Esophagus (tissue), 2 donors: Measurements from ENCODE around the gene CDC42BPB. TPM values are rescaled to one million over a fixed set of nuclear protein-coding genes. Genes with fewer than 3 reads are reported as not detected.

Source experiments
- H3K27ac ChIP-seq, 2 donors: one replicate each; pipeline ENCODE4 v1.5.1; 2013; ENCODE audit warnings: low read depth in 2 of 2, mild to moderate bottlenecking in 2 of 2, inconsistent platforms in 1 of 2, low read length in 1 of 2, moderate library complexity in 1 of 2
- H3K27me3 ChIP-seq, 2 donors: one replicate each; pipeline ENCODE4 v1.6.1; 2013; ENCODE audit warnings: low read length in 2 of 2, control low read depth in 1 of 2, mild to moderate bottlenecking in 1 of 2; ENCODE audit not compliant: insufficient read depth in 2 of 2, control insufficient read depth in 1 of 2
- H3K36me3 ChIP-seq, 2 donors: one replicate each; pipeline ENCODE4 v1.6.1; 2013; ENCODE audit warnings: low read length in 1 of 2; ENCODE audit not compliant: control insufficient read depth in 2 of 2, insufficient read depth in 2 of 2
- H3K4me1 ChIP-seq, 2 donors: one replicate each; pipeline ENCODE4 v1.6.1; 2013; ENCODE audit warnings: low read length in 1 of 2; ENCODE audit not compliant: control insufficient read depth in 2 of 2, insufficient read depth in 2 of 2
- H3K4me3 ChIP-seq, 2 donors: one replicate each; pipeline ENCODE4 v1.5.1; 2013; ENCODE audit warnings: low read length in 2 of 2, mild to moderate bottlenecking in 2 of 2, low read depth in 1 of 2, moderate library complexity in 1 of 2
- H3K9me3 ChIP-seq, 2 donors: one replicate each; pipeline ENCODE4 v1.6.1; 2013; ENCODE audit warnings: mild to moderate bottlenecking in 2 of 2, low read depth in 1 of 2, low read length in 1 of 2, moderate library complexity in 1 of 2; ENCODE audit not compliant: control insufficient read depth in 2 of 2, insufficient read depth in 1 of 2
- WGBS, 2 donors: extraction: QIAGEN DNeasy Blood & Tissue Kit; methylation state at CpG; one replicate each; pipeline ENCODE4 v1.1.7; 2013; 5-methylcytosine and 5-hydroxymethylcytosine counted together
- polyA plus RNA-seq, 2 donors: library from polyadenylated mRNA; stranded (reverse); fragments of 200-250 nt; gene quantifications; one replicate each; pipeline ENCODE4 v1.2.3, GENCODE V29; 2013
- donor health status: healthy with polysubstance abuse.
- donor health status: Bipolar disorder and iron deficiency.

Gene CDC42BPB
- polyA plus RNA-seq, 2 donors, result 29.9 to 35.2 TPM

- H3K4me3 ChIP-seq, result no peak overlapping the region
- peaks cover 26 to 45% of the 10 kb centered on the region in 2 donors for H3K36me3 ChIP-seq
- WGBS, 2 donors, result 95% methylated on average over 18 of the region's 18 CpGs
- no peak overlapping the region for H3K27ac ChIP-seq
- H3K9me3 ChIP-seq, result no peaks in the 10 kb centered on the region
- no peaks in the 10 kb centered on the region for H3K27me3 ChIP-seq
- peaks cover 7 to 13% of the 10 kb centered on the region in 2 donors for H3K4me1 ChIP-seq
Observed at GRCh38 chr14:102939329-102939728, 118.0 kb downstream of the CDC42BPB start.

DNA sequence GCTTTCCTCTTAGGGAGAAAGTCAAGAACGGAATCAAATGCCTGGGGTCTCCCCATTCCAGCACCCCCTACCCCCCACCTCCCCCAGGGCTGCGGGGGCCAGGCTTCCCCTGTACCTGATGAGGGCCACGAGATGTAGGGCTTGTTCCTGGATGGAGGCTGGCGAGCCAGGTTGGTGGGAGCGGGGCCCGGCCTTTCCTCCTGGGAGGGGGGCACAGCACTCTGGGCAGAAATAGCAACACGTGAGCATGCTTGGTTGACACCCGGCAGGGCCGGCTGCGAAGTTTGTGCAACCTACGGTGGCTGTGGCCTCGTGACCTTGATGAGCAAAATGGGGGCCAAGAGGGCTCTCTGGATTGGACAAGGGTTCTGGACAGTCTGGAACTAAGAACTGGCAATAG, 119.2 kb downstream of the CDC42BPB start:
- H3K36me3 ChIP-seq, result peaks cover 19 to 40% of the 10 kb centered on the region in 2 donors
- H3K27ac ChIP-seq, result no peak overlapping the region
- WGBS, 2 donors, result 94 to 95% methylated on average over 12 of the region's 12 CpGs

DNA sequence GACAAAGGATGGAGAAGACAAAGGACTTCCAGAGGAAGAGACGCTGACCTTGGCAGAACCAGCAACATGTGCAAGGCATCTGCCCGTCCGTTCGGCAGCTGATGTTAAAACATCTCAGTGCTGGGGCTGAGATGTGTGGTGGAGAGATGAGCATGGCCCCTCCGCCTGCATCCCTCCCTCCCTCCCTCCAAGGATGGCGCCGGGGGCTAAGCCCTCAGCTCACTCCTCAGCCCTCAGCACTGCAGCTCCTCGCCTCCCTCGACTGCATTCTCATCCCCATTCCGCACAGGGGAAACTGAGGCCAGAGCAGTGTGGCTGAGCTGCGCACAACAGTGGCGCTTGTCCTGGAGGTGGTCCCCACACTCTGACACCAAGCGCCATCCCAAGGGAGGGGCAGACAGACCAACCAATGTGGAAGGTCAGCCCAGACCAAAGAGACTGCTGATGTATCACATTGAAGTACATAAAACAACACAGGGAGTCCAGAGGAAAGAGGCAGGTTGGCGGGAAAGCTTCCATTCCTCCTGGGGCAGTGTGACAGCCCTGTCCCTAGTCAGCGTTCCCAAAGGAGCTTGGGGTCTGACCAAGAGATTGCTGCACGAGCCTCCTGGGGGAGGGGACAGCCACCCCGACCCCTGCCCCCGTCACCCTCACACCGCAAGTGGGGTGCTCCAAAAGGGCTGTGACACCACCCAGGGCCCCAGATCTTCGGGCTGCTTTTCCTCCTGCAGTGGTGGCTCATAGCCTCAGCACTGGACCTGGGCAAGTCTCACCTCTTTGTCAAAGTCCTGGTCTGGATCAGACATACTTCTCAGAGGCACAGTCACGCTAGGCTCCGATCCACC, 119.8 kb downstream of the CDC42BPB start:
- no peaks in the 10 kb centered on the region for H3K9me3 ChIP-seq
- H3K27ac ChIP-seq, result no peak overlapping the region
- H3K36me3 ChIP-seq, result peaks cover 16 to 42% of the 10 kb centered on the region in 2 donors
- WGBS, 2 donors, result 91 to 92% methylated on average over 21 to 22 of the region's 22 CpGs
- H3K4me1 ChIP-seq, result peaks cover 7 to 13% of the 10 kb centered on the region in 2 donors
- no peaks in the 10 kb centered on the region for H3K27me3 ChIP-seq
- H3K4me3 ChIP-seq, result no peak overlapping the region

More for the DNA sequence above, 119.2 kb downstream of the CDC42BPB start:
- no peaks in the 10 kb centered on the region for H3K27me3 ChIP-seq
- H3K9me3 ChIP-seq, result no peaks in the 10 kb centered on the region
- H3K4me3 ChIP-seq, result no peak overlapping the region
- H3K4me1 ChIP-seq, result peaks cover 7 to 13% of the 10 kb centered on the region in 2 donors

- Histone ChIP-seq H3K4me1 (peaks cover 10 to 15% of the 10 kb centered on the region in 2 donors), H3K36me3 (peaks cover 12 to 49% of the 10 kb centered on the region in 2 donors), H3K27me3 (no peaks in the 10 kb centered on the region), H3K9me3 (no peaks in the 10 kb centered on the region), H3K4me3 (no peak overlapping the region), H3K27ac (no peak overlapping the region)
- WGBS, 2 donors, result 85 to 93% methylated on average over 4 of the region's 4 CpGs
Observed at GRCh38 chr14:102935756-102936155, 121.6 kb downstream of the CDC42BPB start.

- Histone ChIP-seq H3K36me3 (peaks cover 6 to 38% of the 10 kb centered on the region in 2 donors), H3K9me3 (no peaks in the 10 kb centered on the region), H3K27me3 (peaks cover 0 to 12% of the 10 kb centered on the region in 2 donors), H3K27ac (no peak overlapping the region), H3K4me3 (no peak overlapping the region), H3K4me1 (peaks cover 4 to 27% of the 10 kb centered on the region in 2 donors)
- 94% methylated on average over 20 of the region's 20 CpGs for WGBS, 2 donors
Observed at GRCh38 chr14:102933618-102934231, 123.6 kb downstream of the CDC42BPB start.

DNA sequence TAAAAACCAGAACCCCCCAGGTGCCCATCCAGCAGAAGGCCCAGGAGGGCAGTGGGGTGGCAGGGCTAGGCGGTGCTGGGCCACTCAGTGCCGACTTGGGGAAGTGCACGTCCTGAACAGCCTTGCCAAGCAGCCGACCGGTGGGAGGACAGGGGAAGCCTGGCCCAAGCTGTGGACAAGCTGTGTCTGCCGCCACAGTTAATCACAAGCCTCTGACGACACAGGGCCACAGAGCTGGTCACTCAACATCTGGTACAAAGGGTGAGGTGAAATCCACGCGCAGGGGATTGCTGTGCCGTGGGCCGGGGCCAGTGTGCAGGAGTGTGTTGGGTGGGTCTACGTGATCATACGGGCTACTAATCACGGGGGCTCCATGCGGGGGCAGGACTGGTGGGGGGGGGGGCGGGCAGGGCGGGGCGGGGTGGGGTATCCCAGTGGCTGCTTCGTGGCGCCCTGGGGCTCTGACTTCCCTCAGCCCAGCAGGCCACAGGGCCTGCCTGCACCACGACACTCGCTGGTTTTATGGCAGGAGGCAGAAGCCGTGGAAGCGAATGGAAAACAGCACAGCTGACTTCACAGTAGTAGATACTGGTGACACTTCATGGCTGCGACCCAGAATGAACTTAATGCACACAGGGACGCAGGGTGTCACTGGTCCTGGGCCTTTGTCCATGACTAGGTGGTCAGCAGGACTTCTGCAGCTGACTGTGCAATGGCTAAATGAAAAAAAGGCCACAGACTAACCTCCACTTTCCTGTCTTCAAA, 124.7 kb downstream of the CDC42BPB start:
- peaks cover 0 to 12% of the 10 kb centered on the region in 2 donors for H3K27me3 ChIP-seq
- peaks cover under 1 to 32% of the 10 kb centered on the region in 2 donors for H3K36me3 ChIP-seq
- H3K4me3 ChIP-seq, result no peak overlapping the region
- WGBS, 2 donors, result 84 to 87% methylated on average over 24 to 26 of the region's 26 CpGs
- H3K4me1 ChIP-seq, result peaks cover 4 to 30% of the 10 kb centered on the region in 2 donors
- H3K9me3 ChIP-seq, result no peaks in the 10 kb centered on the region
- H3K27ac ChIP-seq, result no peak overlapping the region

GRCh38 chr14:102931580-102932285, 125.6 kb downstream of the CDC42BPB start:
- WGBS, 2 donors, result 85 to 90% methylated on average over 12 of the region's 12 CpGs
- peaks cover 4 to 34% of the 10 kb centered on the region in 2 donors for H3K4me1 ChIP-seq
- no peaks in the 10 kb centered on the region for H3K9me3 ChIP-seq
- H3K36me3 ChIP-seq, result peaks cover 0 to 25% of the 10 kb centered on the region in 2 donors
- H3K27ac ChIP-seq, result no peak overlapping the region
- no peak overlapping the region for H3K4me3 ChIP-seq
- H3K27me3 ChIP-seq, result peaks cover 0 to 12% of the 10 kb centered on the region in 2 donors

DNA sequence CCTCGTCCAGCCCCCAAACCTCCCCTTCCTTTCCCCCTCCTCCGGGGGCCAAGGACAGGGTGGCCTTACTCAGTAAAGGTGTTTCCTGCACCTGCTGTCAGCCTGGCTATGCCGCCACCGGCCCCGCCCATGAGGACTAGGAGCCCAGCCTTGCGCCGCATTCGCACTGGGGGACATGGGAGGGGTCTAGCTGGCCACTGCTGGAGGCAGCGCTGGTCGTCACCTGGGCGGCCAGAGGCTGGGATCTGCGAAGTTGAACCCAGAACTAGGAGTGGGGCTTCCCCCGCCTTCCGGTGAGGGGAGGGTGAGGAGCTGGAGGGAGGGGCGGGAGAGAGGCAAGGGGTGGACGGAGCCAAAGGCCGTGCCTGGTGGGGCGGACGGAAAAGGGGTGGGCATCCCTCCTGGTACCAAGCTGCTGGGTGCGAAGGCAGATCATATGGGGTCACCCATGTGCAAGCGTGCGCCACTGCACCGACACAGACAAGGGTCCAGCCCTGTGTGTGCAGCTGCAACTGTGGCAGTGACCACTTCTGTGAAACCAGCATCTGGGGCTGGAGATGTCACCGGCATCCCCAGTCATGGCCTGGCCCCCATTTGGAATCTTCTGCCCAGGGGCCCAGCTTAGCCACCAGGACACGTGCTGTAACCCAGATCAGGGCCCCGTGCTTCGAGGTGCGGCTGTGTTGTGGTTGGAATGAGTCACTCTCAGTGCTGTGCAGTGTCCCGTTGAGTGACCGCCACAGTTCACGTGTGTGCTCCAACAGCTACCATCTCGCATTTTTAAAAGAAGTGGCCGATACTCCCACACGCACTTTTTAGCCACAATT, 126.4 kb downstream of the CDC42BPB start:
- Histone ChIP-seq H3K27me3 (peaks cover 0 to 12% of the 10 kb centered on the region in 2 donors), H3K4me1 (peaks cover 4 to 34% of the 10 kb centered on the region in 2 donors), H3K27ac (no peak overlapping the region), H3K4me3 (peak overlapping the region in 1 of 2 donors; percentile 54), H3K9me3 (no peaks in the 10 kb centered on the region), H3K36me3 (peaks cover 0 to 25% of the 10 kb centered on the region in 2 donors)
- WGBS, 2 donors, result 63 to 65% methylated on average over 34 of the region's 34 CpGs
